GM23338 (cell line): ENCODE data around the gene CSPG4. TPM values are rescaled to one million over a fixed set of nuclear protein-coding genes. Genes with fewer than 3 reads are reported as not detected.

Experiments used
- ATAC-seq: fragments of 200-7000 bp; cut with Tn5 transposase; 3 replicates; pipeline ENCODE4 v1.9.1; 2020
- DNase-seq: peaks from one replicate; pipeline ENCODE4 v3.0.0-alpha.2; 2015; ENCODE audit warnings: low spot score
- H2AFZ ChIP-seq: fragments of 200-600 bp; sonication (generic); 2 replicates; pipeline ENCODE4 v1.8.0; 2016; ENCODE audit warnings: antibody characterized with exemption, mild to moderate bottlenecking, moderate library complexity
- H3F3A ChIP-seq: fragments of 200-600 bp; sonication (generic); replicated peaks from 2 replicates; pipeline ENCODE4 v1.8.0; 2017; ENCODE audit warnings: antibody characterized with exemption, mixed run types, low read depth
- H3K27ac ChIP-seq: fragments of 200-600 bp; sonication (generic); 2 replicates; pipeline ENCODE4 v1.6.1; 2016; ENCODE audit warnings: low read depth
- H3K27me3 ChIP-seq: fragments of 200-600 bp; sonication (generic); 2 replicates; pipeline ENCODE4 v1.8.0; 2016; ENCODE audit warnings: mild to moderate bottlenecking, mixed run types, moderate library complexity; ENCODE audit not compliant: insufficient read depth
- H3K36me3 ChIP-seq: fragments of 200-600 bp; sonication (generic); 2 replicates; pipeline ENCODE4 v1.8.0; 2016; ENCODE audit warnings: mild to moderate bottlenecking; ENCODE audit not compliant: insufficient read depth
- H3K4me1 ChIP-seq: fragments of 200-600 bp; sonication (generic); 2 replicates; pipeline ENCODE4 v1.8.0; 2016; ENCODE audit warnings: mild to moderate bottlenecking, moderate library complexity; ENCODE audit not compliant: insufficient read depth
- H3K4me2 ChIP-seq: fragments of 200-600 bp; sonication (generic); 2 replicates; pipeline ENCODE4 v1.7.1; 2017; ENCODE audit warnings: mixed run types
- H3K4me3 ChIP-seq: fragments of 200-600 bp; sonication (generic); 2 replicates; pipeline ENCODE4 v1.6.1; 2016; ENCODE audit warnings: mixed run types
- H3K79me2 ChIP-seq: fragments of 200-600 bp; sonication (generic); replicated peaks from 2 replicates; pipeline ENCODE4 v1.8.0; 2017; ENCODE audit warnings: mild to moderate bottlenecking; ENCODE audit not compliant: insufficient read depth
- H3K9me2 ChIP-seq: fragments of 200-600 bp; sonication (generic); 2 replicates; pipeline ENCODE4 v1.8.0; 2017; ENCODE audit not compliant: insufficient read depth
- H4K20me1 ChIP-seq: fragments of 200-600 bp; sonication (generic); replicated peaks from 2 replicates; pipeline ENCODE4 v1.8.0; 2017; ENCODE audit warnings: mild to moderate bottlenecking; ENCODE audit not compliant: insufficient read depth
- H3K27ac Mint-ChIP-seq: 2 replicates; pipeline ENCODE4 v1.8.0; 2020; ENCODE audit warnings: inconsistent platforms, mild to moderate bottlenecking, moderate library complexity, mixed read lengths
- H3K27me3 Mint-ChIP-seq: 3 replicates; pipeline ENCODE4 v1.8.0; 2022; ENCODE audit warnings: low read depth, mild to moderate bottlenecking, moderate library complexity, mixed read lengths, inconsistent platforms; ENCODE audit not compliant: insufficient read depth, poor library complexity
- H3K36me3 Mint-ChIP-seq: 3 replicates; pipeline ENCODE4 v1.8.0; 2021; ENCODE audit warnings: low read depth, mild to moderate bottlenecking, inconsistent platforms, moderate library complexity, mixed read lengths
- H3K4me1 Mint-ChIP-seq: 3 replicates; pipeline ENCODE4 v1.8.0; 2020; ENCODE audit warnings: mild to moderate bottlenecking, inconsistent platforms, mixed read lengths
- H3K4me3 Mint-ChIP-seq: 3 replicates; pipeline ENCODE4 v1.8.0; 2021; ENCODE audit warnings: moderate library complexity, mild to moderate bottlenecking, inconsistent platforms, mixed read lengths
- H3K9me3 Mint-ChIP-seq: 3 replicates; pipeline ENCODE4 v1.8.0; 2020; ENCODE audit warnings: moderate library complexity, mild to moderate bottlenecking, inconsistent platforms, mixed read lengths
- CTCF ChIP-seq, 2 experiments: fragments of 200-600 bp in 1 of 2; sonication (generic) in 1 of 2; conservative IDR thresholded peaks; 2 replicates each; pipeline versions ENCODE4 v1.5.1 to v1.6.1; 2016 to 2017; ENCODE audit warnings: antibody characterized with exemption in 2 of 2, low read depth in 2 of 2, mild to moderate bottlenecking in 2 of 2, moderate library complexity in 1 of 2
- POLR2AphosphoS5 ChIP-seq: IDR thresholded peaks from 2 replicates; pipeline ENCODE4 v1.6.1; 2016; ENCODE audit warnings: antibody characterized with exemption, low read depth
- REST ChIP-seq: IDR thresholded peaks from one replicate; pipeline ENCODE4 v1.6.1; 2018; ENCODE audit warnings: antibody characterized with exemption; ENCODE audit not compliant: unreplicated experiment
- polyA plus RNA-seq: library from polyadenylated mRNA; unstranded; fragments of >200 nt; fragmentation: Nextera tagmentation; extraction: Ambion mirVana; gene quantifications from 2 replicates; pipeline ENCODE4 v1.2.1, GENCODE V29; 2016
- total RNA-seq: library from RNA; depleted of rRNA; stranded (reverse); fragments of >200 nt; shearing (Covaris generic); gene quantifications from 2 replicates; pipeline ENCODE4 v1.2.3, GENCODE V29; 2014

CSPG4 gene
- total and polyA plus RNA-seq, 2 experiments from 2014 or later = 0.27 to 4.0 TPM

GRCh38 chr15:75640483-75641178 is 72.0 kb downstream of the CSPG4 start:
- Mint-ChIP-seq H3K36me3 (peaks cover 14% of the 10 kb centered on the region), H3K9me3 (no peaks in the 10 kb centered on the region; the same call in 1 of the 3 replicates), H3K4me1 (peaks cover 29% of the 10 kb centered on the region), H3K27me3 (peaks cover 17% of the 10 kb centered on the region), H3K27ac (peak overlapping the region; percentile 98), H3K4me3 (peak overlapping the region; percentile 90)
- DNase-seq (peak; percentile 79), ATAC-seq (peak; percentile 75)
- Histone ChIP-seq H2AFZ (0 out of 2 replicates have a peak overlapping the region, but pooled peaks have one; percentile 7), H3K9me2 (no peaks in the 10 kb centered on the region), H3K36me3 (no peaks in the 10 kb centered on the region), H3K4me1 (peaks cover 24% of the 10 kb centered on the region), H3K4me3 (peak overlapping the region; percentile 89), H4K20me1 (peaks cover 26% of the 10 kb centered on the region), H3F3A (peaks cover 33% of the 10 kb centered on the region), H3K4me2 (peak overlapping the region; percentile 77), H3K27me3 (peaks cover 2% of the 10 kb centered on the region), H3K79me2 (peaks cover 41% of the 10 kb centered on the region), H3K27ac (peak overlapping the region; percentile 98)
- peak; percentile 39 to 66; a peak in 3 of 4 replicates for TF ChIP-seq CTCF (conservative IDR thresholded peaks at IDR 0.05; ENCODE audit: low read depth in 2 of 2)
- TF ChIP-seq POLR2AphosphoS5 = no peak
- no peak for TF ChIP-seq REST

- no peaks in the 10 kb centered on the region; the same call in 1 of the 2 replicates for H3K27me3 ChIP-seq
- peaks cover 26% of the 10 kb centered on the region for H4K20me1 ChIP-seq
- H3K4me2 ChIP-seq = peak within 1 kb of the TSS; percentile 89
- H3K79me2 ChIP-seq = peaks cover 41% of the 10 kb centered on the region
- peak within 1 kb of the TSS; percentile 89 for H3K4me3 ChIP-seq
- peaks cover 24% of the 10 kb centered on the region for H3K4me1 ChIP-seq
- peak within 1 kb of the TSS; percentile 98 for H3K27ac Mint-ChIP-seq
- peak within 1 kb of the TSS; percentile 90 for H3K4me3 Mint-ChIP-seq
- peaks cover 14% of the 10 kb centered on the region for H3K36me3 Mint-ChIP-seq
- H3K36me3 ChIP-seq = no peaks in the 10 kb centered on the region
- H3K27ac ChIP-seq = peak within 1 kb of the TSS; percentile 98
- H3K9me2 ChIP-seq = no peaks in the 10 kb centered on the region
- peaks cover 31% of the 10 kb centered on the region for H3K4me1 Mint-ChIP-seq
- H3F3A ChIP-seq = peaks cover 34% of the 10 kb centered on the region
- ATAC-seq = peak; percentile 93
- no peaks in the 10 kb centered on the region; the same call in 1 of the 3 replicates for H3K9me3 Mint-ChIP-seq
- peak; percentile 100 for DNase-seq
- peak within 1 kb of the TSS; percentile 7; the same call in 1 of the 2 replicates for H2AFZ ChIP-seq
- peaks cover 13% of the 10 kb centered on the region for H3K27me3 Mint-ChIP-seq
- peak; percentile 26 for TF ChIP-seq REST
These were observed 72.8 kb downstream of the CSPG4 start, which contains the start of gene IMP3 for GRCh38 chr15:75639709-75640482. Gene IMP3 (minus strand): TSS chr15:75640224. CDS start chr15:75640168, 56 bp downstream.
